Measurements from ENCODE around the gene INPP5A.

GRCh38 chr10:132684164-132684891 lies 146.7 kb downstream of the INPP5A start:
- TF ChIP-seq CTCF (IDR thresholded peaks at IDR 0.05) (no peak), POLR2A (IDR thresholded peaks at IDR 0.05) (no peak), POLR2AphosphoS5 (IDR thresholded peaks at IDR 0.05) (no peak)
